ENCODE data around the gene ERC1.

Gene ERC1

GRCh38 chr12:1071182-1071581 lies 80.2 kb downstream of the ERC1 start:
- Histone ChIP-seq H4K20me1 (ENCODE audit: control insufficient read depth, insufficient read depth, low read depth, low read length) (peaks cover 5% of the 10 kb centered on the region; the same call in 1 of the 2 replicates), H3K4me3 (ENCODE audit: low read length) (peak overlapping the region; percentile 26; the same call in 1 of the 2 replicates), H3K27me3 (ENCODE audit: control insufficient read depth, low read length) (no peaks in the 10 kb centered on the region), H3K36me3 (ENCODE audit: control insufficient read depth, low read length) (no peaks in the 10 kb centered on the region), H3K27ac (ENCODE audit: low read depth, low read length) (no peak overlapping the region), H3F3A (ENCODE audit: control insufficient read depth, insufficient read depth) (no peaks in the 10 kb centered on the region), H3K4me1 (ENCODE audit: control insufficient read depth, low read length) (peaks cover 29% of the 10 kb centered on the region), H3K4me2 (ENCODE audit: low read length) (peak overlapping the region; percentile 48), H3K9me3 (ENCODE audit: control insufficient read depth, insufficient read depth, low read length) (no peaks in the 10 kb centered on the region), H3K79me2 (ENCODE audit: control insufficient read depth, low read length) (peaks cover 48% of the 10 kb centered on the region), H3K9me2 (replicated peaks; ENCODE audit: control insufficient read depth, low read length) (no peaks in the 10 kb centered on the region)
- no peak for TF ChIP-seq EZH2phosphoT487 (IDR thresholded peaks at IDR 0.05; ENCODE audit: borderline replicate concordance, low read length)
- no peak for TF ChIP-seq CTCF (IDR thresholded peaks at IDR 0.05; ENCODE audit: low read depth, low read length, poor library complexity, severe bottlenecking)

- H4K20me1 ChIP-seq (ENCODE audit: control insufficient read depth, insufficient read depth, low read depth, low read length): no peaks in the 10 kb centered on the region
- peaks cover 46% of the 10 kb centered on the region for H3K79me2 ChIP-seq (ENCODE audit: control insufficient read depth, low read length)
Measured at GRCh38 chr12:1073652-1074051, 82.6 kb downstream of the ERC1 start.

GRCh38 chr12:1077036-1077803 lies 86.2 kb downstream of the ERC1 start:
- H4K20me1 ChIP-seq (ENCODE audit: control insufficient read depth, insufficient read depth, low read depth, low read length): no peaks in the 10 kb centered on the region
- no peaks in the 10 kb centered on the region for H3K9me3 ChIP-seq (ENCODE audit: control insufficient read depth, insufficient read depth, low read length)
- H3K36me3 ChIP-seq (ENCODE audit: control insufficient read depth, low read length): no peaks in the 10 kb centered on the region
- H3K4me2 ChIP-seq (ENCODE audit: low read length): no peak overlapping the region
- no peaks in the 10 kb centered on the region for H3K9me2 ChIP-seq (replicated peaks; ENCODE audit: control insufficient read depth, low read length)
- H3F3A ChIP-seq (ENCODE audit: control insufficient read depth, insufficient read depth): peaks cover 4% of the 10 kb centered on the region
- peaks cover 5% of the 10 kb centered on the region for H3K4me1 ChIP-seq (ENCODE audit: control insufficient read depth, low read length)
- no peak for TF ChIP-seq CTCF (IDR thresholded peaks at IDR 0.05; ENCODE audit: low read depth, low read length, poor library complexity, severe bottlenecking)
- H3K4me3 ChIP-seq (ENCODE audit: low read length): no peak overlapping the region
- H3K79me2 ChIP-seq (ENCODE audit: control insufficient read depth, low read length): peaks cover 20% of the 10 kb centered on the region
- H3K27ac ChIP-seq (ENCODE audit: low read depth, low read length): no peak overlapping the region
- no peaks in the 10 kb centered on the region for H3K27me3 ChIP-seq (ENCODE audit: control insufficient read depth, low read length)

More at GRCh38 chr12:1073652-1074051, 82.6 kb downstream of the ERC1 start:
- no peak overlapping the region for H3K27ac ChIP-seq (ENCODE audit: low read depth, low read length)
- H3K4me3 ChIP-seq (ENCODE audit: low read length): no peak overlapping the region
- H3K4me2 ChIP-seq (ENCODE audit: low read length): no peak overlapping the region
- no peaks in the 10 kb centered on the region for H3K27me3 ChIP-seq (ENCODE audit: control insufficient read depth, low read length)
- no peaks in the 10 kb centered on the region for H3F3A ChIP-seq (ENCODE audit: control insufficient read depth, insufficient read depth)
- TF ChIP-seq CTCF (IDR thresholded peaks at IDR 0.05; ENCODE audit: low read depth, low read length, poor library complexity, severe bottlenecking): no peak
- no peaks in the 10 kb centered on the region for H3K9me2 ChIP-seq (replicated peaks; ENCODE audit: control insufficient read depth, low read length)
- no peaks in the 10 kb centered on the region for H3K36me3 ChIP-seq (ENCODE audit: control insufficient read depth, low read length)
- H3K4me1 ChIP-seq (ENCODE audit: control insufficient read depth, low read length): peaks cover 29% of the 10 kb centered on the region
- H3K9me3 ChIP-seq (ENCODE audit: control insufficient read depth, insufficient read depth, low read length): no peaks in the 10 kb centered on the region

Measured in DOHH2 (cell line).